HUES48 (cell line): ENCODE data around the gene ZNRF1.
"Not testable (repeated sequence)": the region's sequence is repeated elsewhere in the genome, so short reads cannot be mapped to it uniquely, and the experiment has no call there.

Experiments
- H3K27ac ChIP-seq: one replicate; pipeline ENCODE4 v1.7.0; 2013; ENCODE audit warnings: low read depth, low read length, inconsistent platforms
- H3K27me3 ChIP-seq: 2 replicates; pipeline ENCODE4 v1.6.1; 2013; ENCODE audit warnings: mild to moderate bottlenecking, low read length; ENCODE audit not compliant: control insufficient read depth, insufficient read depth
- H3K36me3 ChIP-seq: 2 replicates; pipeline ENCODE4 v1.6.1; 2013; ENCODE audit warnings: low read length; ENCODE audit not compliant: control insufficient read depth, insufficient read depth
- H3K4me1 ChIP-seq: 2 replicates; pipeline ENCODE4 v1.6.1; 2013; ENCODE audit warnings: mild to moderate bottlenecking, low read length; ENCODE audit not compliant: control insufficient read depth, insufficient read depth
- H3K4me3 ChIP-seq: 2 replicates; pipeline ENCODE4 v1.5.1; 2013; ENCODE audit warnings: mild to moderate bottlenecking, low read depth, low read length
- H3K9ac ChIP-seq: 2 replicates; pipeline ENCODE4 v1.6.1; 2013; ENCODE audit warnings: mild to moderate bottlenecking, low read depth, low read length, moderate library complexity
- H3K9me3 ChIP-seq: 2 replicates; pipeline ENCODE4 v1.6.1; 2013; ENCODE audit warnings: low read length; ENCODE audit not compliant: control insufficient read depth, insufficient read depth

The ZNRF1 gene

GRCh38 chr16:75017670-75018525 lies 19.1 kb downstream of the ZNRF1 start:
- H3K9me3 ChIP-seq, result peaks cover 9% of the 10 kb centered on the region; the same call in 1 of the 2 replicates
- no peaks in the 10 kb centered on the region for H3K36me3 ChIP-seq
- no peak overlapping the region for H3K9ac ChIP-seq
- no peak overlapping the region for H3K4me3 ChIP-seq
- H3K4me1 ChIP-seq, result peaks cover 1% of the 10 kb centered on the region; the same call in 1 of the 2 replicates
- H3K27ac ChIP-seq, result no peak overlapping the region
- no peaks in the 10 kb centered on the region for H3K27me3 ChIP-seq

- no peak overlapping the region for H3K4me3 ChIP-seq
- H3K36me3 ChIP-seq, result no peaks in the 10 kb centered on the region
- no peak overlapping the region for H3K9ac ChIP-seq
- H3K27ac ChIP-seq, result no peak overlapping the region
- H3K9me3 ChIP-seq, result peaks cover 9% of the 10 kb centered on the region; the same call in 1 of the 2 replicates
- H3K27me3 ChIP-seq, result no peaks in the 10 kb centered on the region
- no peaks in the 10 kb centered on the region for H3K4me1 ChIP-seq
Measured at GRCh38 chr16:75019007-75019406, 20.2 kb downstream of the ZNRF1 start.

DNA sequence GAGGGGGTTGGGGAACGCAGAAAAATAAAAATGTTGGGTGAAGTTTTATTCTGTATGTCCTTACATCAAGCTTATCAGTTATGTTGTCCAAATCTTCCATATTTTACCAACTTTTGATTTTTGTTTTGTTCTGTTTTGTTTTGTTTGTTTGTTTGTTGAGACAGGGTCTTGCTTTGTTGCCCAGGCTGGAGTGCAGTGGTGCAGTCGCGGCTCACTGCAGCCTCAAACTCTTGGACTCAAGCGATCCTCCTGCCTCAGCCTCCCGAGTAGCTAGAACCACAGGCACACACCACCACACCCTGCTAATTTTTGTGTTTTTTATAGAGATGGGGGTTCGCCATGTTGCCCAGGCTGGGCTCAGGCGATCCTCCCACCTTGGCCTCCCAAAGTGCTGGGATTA lies 20.8 kb downstream of the ZNRF1 start:
- Histone ChIP-seq H3K27ac (no peak overlapping the region), H3K36me3 (no peaks in the 10 kb centered on the region), H3K27me3 (no peaks in the 10 kb centered on the region), H3K4me3 (no peak overlapping the region), H3K9ac (no peak overlapping the region), H3K9me3 (peaks cover 9% of the 10 kb centered on the region; the same call in 1 of the 2 replicates), H3K4me1 (peaks cover 3% of the 10 kb centered on the region; the same call in 1 of the 2 replicates)

GRCh38 chr16:75021410-75021809 lies 22.6 kb downstream of the ZNRF1 start:
- no peaks in the 10 kb centered on the region for H3K36me3 ChIP-seq
- H3K9me3 ChIP-seq, result peaks cover 9% of the 10 kb centered on the region; the same call in 1 of the 2 replicates
- H3K9ac ChIP-seq, result no peak overlapping the region
- H3K27me3 ChIP-seq, result no peaks in the 10 kb centered on the region
- peaks cover 4% of the 10 kb centered on the region; the same call in 1 of the 2 replicates for H3K4me1 ChIP-seq
- no peak overlapping the region for H3K4me3 ChIP-seq
- H3K27ac ChIP-seq, result no peak overlapping the region

DNA sequence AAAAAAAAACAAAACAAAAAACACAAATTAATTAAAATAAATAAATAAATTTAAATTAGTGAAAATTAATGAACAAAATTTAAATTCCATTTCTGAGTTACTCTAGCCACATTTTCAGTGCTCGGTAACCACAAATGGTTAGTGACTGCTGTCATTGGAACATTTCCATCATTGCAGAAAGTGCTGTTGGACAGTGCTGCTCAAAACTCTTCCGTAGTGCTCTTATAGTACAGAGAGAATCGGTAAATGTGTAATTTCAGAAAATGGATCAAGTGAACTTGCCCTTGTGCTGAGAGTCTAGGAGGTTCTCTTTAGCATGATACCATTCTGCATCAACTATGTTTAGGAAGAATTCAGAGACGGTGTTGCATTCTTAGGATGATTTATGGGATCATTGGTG lies 23.7 kb downstream of the ZNRF1 start:
- Histone ChIP-seq H3K27ac (no peak overlapping the region), H3K4me3 (no peak overlapping the region), H3K9me3 (peaks cover 9% of the 10 kb centered on the region; the same call in 1 of the 2 replicates), H3K9ac (no peak overlapping the region), H3K4me1 (peaks cover 4% of the 10 kb centered on the region; the same call in 1 of the 2 replicates), H3K36me3 (no peaks in the 10 kb centered on the region), H3K27me3 (no peaks in the 10 kb centered on the region)

- Histone ChIP-seq H3K4me1 (peaks cover 4% of the 10 kb centered on the region; the same call in 1 of the 2 replicates), H3K4me3 (no peak overlapping the region), H3K27me3 (no peaks in the 10 kb centered on the region), H3K27ac (no peak overlapping the region), H3K36me3 (no peaks in the 10 kb centered on the region), H3K9ac (no peak overlapping the region), H3K9me3 (peaks cover 9% of the 10 kb centered on the region; the same call in 1 of the 2 replicates)
Measured at GRCh38 chr16:75023009-75023408, 24.2 kb downstream of the ZNRF1 start.

GRCh38 chr16:75024182-75024581 lies 25.4 kb downstream of the ZNRF1 start:
- Histone ChIP-seq H3K9ac (no peak overlapping the region), H3K36me3 (no peaks in the 10 kb centered on the region), H3K27me3 (no peaks in the 10 kb centered on the region), H3K4me3 (no peak overlapping the region), H3K27ac (no peak overlapping the region), H3K9me3 (peaks cover 9% of the 10 kb centered on the region; the same call in 1 of the 2 replicates), H3K4me1 (peaks cover 4% of the 10 kb centered on the region; the same call in 1 of the 2 replicates)

- H3K36me3 ChIP-seq, result no peaks in the 10 kb centered on the region
- H3K4me3 ChIP-seq, result no peak overlapping the region
- no peak overlapping the region for H3K27ac ChIP-seq
- H3K4me1 ChIP-seq, result peaks cover 4% of the 10 kb centered on the region; the same call in 1 of the 2 replicates
- H3K9ac ChIP-seq, result no peak overlapping the region
- no peaks in the 10 kb centered on the region for H3K27me3 ChIP-seq
- peaks cover 9% of the 10 kb centered on the region; the same call in 1 of the 2 replicates for H3K9me3 ChIP-seq
Measured at GRCh38 chr16:75024594-75024993, 25.8 kb downstream of the ZNRF1 start.

- Histone ChIP-seq H3K27ac (no peak overlapping the region), H3K9ac (no peak overlapping the region)
Measured at GRCh38 chr16:75025761-75026160, 26.9 kb downstream of the ZNRF1 start.

DNA sequence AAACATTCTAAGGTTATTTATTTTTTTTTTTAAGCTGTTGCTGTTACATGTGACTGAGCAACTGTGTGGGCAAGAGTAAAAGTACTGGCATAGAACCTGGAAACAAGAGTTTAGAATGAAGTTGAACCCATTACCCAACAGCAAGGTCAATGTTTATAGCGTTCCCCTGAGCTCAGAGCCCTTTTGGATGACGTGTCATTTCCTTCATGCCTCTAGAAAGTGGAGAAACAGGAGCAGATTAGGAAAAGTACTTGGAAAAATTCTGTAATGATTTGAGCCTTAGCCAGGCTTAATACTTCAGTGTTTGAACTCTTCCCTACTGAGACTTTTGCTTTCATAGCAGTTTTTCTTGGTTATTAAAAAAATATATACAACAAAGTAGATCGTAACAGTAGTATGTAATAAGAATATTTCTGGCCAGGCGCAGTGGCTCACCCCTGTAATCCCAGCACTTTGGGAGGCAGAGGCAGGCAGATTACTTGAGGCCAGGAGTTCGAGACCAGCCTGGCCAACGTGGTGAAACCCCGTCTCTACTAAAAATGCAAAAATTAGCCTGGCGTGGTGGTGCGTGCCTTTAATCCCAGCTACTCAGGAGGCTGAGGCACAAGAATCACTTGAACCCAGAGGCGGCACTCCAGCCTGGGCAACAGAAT lies 27.5 kb downstream of the ZNRF1 start:
- not testable (repeated sequence) for H3K9ac ChIP-seq, H3K4me3 ChIP-seq, H3K4me1 ChIP-seq, H3K36me3 ChIP-seq, H3K27ac ChIP-seq, H3K27me3 ChIP-seq, H3K9me3 ChIP-seq

More at GRCh38 chr16:75025761-75026160, 26.9 kb downstream of the ZNRF1 start:
- Histone ChIP-seq H3K4me3 (no peak overlapping the region), H3K9me3 (peaks cover 7% of the 10 kb centered on the region; the same call in 1 of the 2 replicates), H3K4me1 (peaks cover 4% of the 10 kb centered on the region; the same call in 1 of the 2 replicates), H3K36me3 (no peaks in the 10 kb centered on the region), H3K27me3 (no peaks in the 10 kb centered on the region)
